B cell (primary cell): ENCODE results near the gene SLC66A1. TPM values are rescaled to one million over a fixed set of nuclear protein-coding genes. Genes with fewer than 3 reads are reported as not detected.

Experiments used
- ATAC-seq: fragments of 200-7000 bp; cut with Tn5 transposase; one replicate; pipeline ENCODE4 v1.10.0; 2021; ENCODE audit warnings: low read depth, mild to moderate bottlenecking, moderate number of reproducible peaks, moderate library complexity
- CTCF ChIA-PET: fragments of 350-600 bp; sonication (Branson Sonifier 250); formaldehyde crosslinking; loops from one replicate; lab custom pipeline; 2021; ENCODE audit warnings: antibody characterized with exemption, inconsistent platforms; lab: Charles Lee
- POLR2A ChIA-PET: fragments of 350-600 bp; sonication (Branson Sonifier 250); formaldehyde crosslinking; loops from one replicate; lab custom pipeline; 2021; ENCODE audit warnings: antibody characterized with exemption; lab: Charles Lee
- DNase-seq: peaks from one replicate; pipeline ENCODE4 v3.0.0; 2013
- H2AFZ ChIP-seq: 2 replicates; pipeline ENCODE4 v1.6.1; 2012; ENCODE audit warnings: mild to moderate bottlenecking, low read depth, low read length; ENCODE audit not compliant: insufficient read depth, poor library complexity, severe bottlenecking
- H3K27ac ChIP-seq, 2 donors: 1 replicate in 1 of 2; 2 replicates in 1 of 2; pipeline ENCODE4 v1.5.1; 2012 to 2013; ENCODE audit warnings: low read length in 2 of 2, mild to moderate bottlenecking in 2 of 2, moderate library complexity in 1 of 2
- H3K27me3 ChIP-seq, 4 experiments: fragments of 200-600 bp in 1 of 4; sonication (generic) in 1 of 4; replicated peaks in 1 of 4; 1 replicate in 2 of 4; 2 replicates in 2 of 4; pipeline versions ENCODE4 v1.6.1 to v1.7.0; 2013 to 2016; ENCODE audit warnings: low read length in 3 of 4, mild to moderate bottlenecking in 2 of 4, mixed read lengths in 1 of 4, moderate library complexity in 1 of 4; ENCODE audit not compliant: insufficient read depth in 4 of 4, control insufficient read depth in 3 of 4; ENCODE audit errors: control extremely low read depth in 1 of 4
- H3K36me3 ChIP-seq, 2 experiments: replicated peaks in 1 of 2; 1 replicate in 1 of 2; 2 replicates in 1 of 2; pipeline versions ENCODE4 v1.6.1 to v1.7.1; 2013; ENCODE audit warnings: low read length in 1 of 2; ENCODE audit not compliant: insufficient read depth in 2 of 2, control insufficient read depth in 1 of 2; ENCODE audit errors: control extremely low read depth in 1 of 2, extremely low read depth in 1 of 2
- H3K4me1 ChIP-seq, 2 donors: fragments of 200-600 bp in 1 of 2; sonication (generic) in 1 of 2; 1 replicate in 1 of 2; 2 replicates in 1 of 2; pipeline versions ENCODE4 v1.5.1 to v1.6.1; 2013 to 2017; ENCODE audit warnings: low read length in 2 of 2; ENCODE audit not compliant: control insufficient read depth in 2 of 2, insufficient read depth in 2 of 2
- H3K4me2 ChIP-seq: replicated peaks from 2 replicates; pipeline ENCODE3; 2012; ENCODE audit warnings: mild to moderate bottlenecking, low read depth, low read length; ENCODE audit not compliant: poor library complexity, severe bottlenecking
- H3K4me3 ChIP-seq, 5 experiments: fragments of 200-600 bp in 1 of 5; sonication (generic) in 1 of 5; 1 replicate in 3 of 5; 2 replicates in 2 of 5; pipeline versions ENCODE4 v1.5.1 to v1.7.0; 2011 to 2016; ENCODE audit warnings: low read length in 4 of 5, mild to moderate bottlenecking in 4 of 5, low read depth in 2 of 5, control low read depth in 1 of 5, moderate library complexity in 1 of 5; ENCODE audit not compliant: insufficient read depth in 1 of 5; ENCODE audit errors: control extremely low read depth in 1 of 5, extremely low read depth in 1 of 5
- H3K79me2 ChIP-seq: fragments of 200-600 bp; sonication (generic); one replicate; pipeline ENCODE4 v1.6.0; 2016; ENCODE audit warnings: low read length; ENCODE audit not compliant: control insufficient read depth, insufficient read depth
- H3K9ac ChIP-seq: fragments of 200-600 bp; sonication (generic); 2 replicates; pipeline ENCODE4 v1.6.1; 2017; ENCODE audit warnings: mild to moderate bottlenecking, low read length, moderate library complexity
- H3K9me3 ChIP-seq, 3 donors: one replicate each; pipeline versions ENCODE4 v1.6.1 to v1.7.1; 2013; ENCODE audit warnings: low read length in 2 of 3; ENCODE audit not compliant: control insufficient read depth in 2 of 3, insufficient read depth in 1 of 3; ENCODE audit errors: control extremely low read depth in 1 of 3
- H4K20me1 ChIP-seq: 2 replicates; pipeline ENCODE4 v1.6.0; 2012; ENCODE audit warnings: mild to moderate bottlenecking, low read length; ENCODE audit not compliant: insufficient read depth, control insufficient read depth, poor library complexity, severe bottlenecking
- H3K27ac Mint-ChIP-seq: one replicate; pipeline ENCODE4 v1.8.0; 2021; ENCODE audit warnings: mixed read lengths
- H3K27me3 Mint-ChIP-seq: one replicate; pipeline ENCODE4 v1.8.0; 2021; ENCODE audit warnings: mixed read lengths
- H3K4me1 Mint-ChIP-seq: one replicate; pipeline ENCODE4 v1.8.0; 2021; ENCODE audit warnings: mixed read lengths
- H3K4me3 Mint-ChIP-seq: one replicate; pipeline ENCODE4 v1.8.0; 2021; ENCODE audit warnings: mixed read lengths
- H3K9me3 Mint-ChIP-seq: one replicate; pipeline ENCODE4 v1.8.0; 2022; ENCODE audit warnings: mixed read lengths; ENCODE audit not compliant: insufficient read depth
- EZH2 ChIP-seq: IDR thresholded peaks from 2 replicates; pipeline ENCODE4 v1.6.1; 2012; ENCODE audit warnings: borderline replicate concordance, low read depth, mild to moderate bottlenecking, moderate library complexity, low read length; ENCODE audit not compliant: insufficient read depth, poor library complexity, severe bottlenecking
- WGBS: methylation state at CpG from one replicate; pipeline ENCODE4 v1.1.5; 2013; ENCODE audit warnings: missing lambda C conversion rate; ENCODE audit not compliant: insufficient coverage; 5-methylcytosine and 5-hydroxymethylcytosine counted together
- intact Hi-C: fragments of 100-400 bp; cut with micrococcal nuclease; formaldehyde crosslinking; loops from one replicate; pipeline ENCODE4 v1.10.0; 2022
- polyA plus RNA-seq: library from polyadenylated mRNA; depleted of rRNA; stranded (reverse); fragments of >200 nt; gene quantifications from 2 replicates; pipeline ENCODE4 v1.2.3, GENCODE V29; 2012
- total RNA-seq, 2 donors: library from RNA; stranded (reverse); fragments of 120-200 nt in 1 of 2; gene quantifications; 1 replicate in 1 of 2; 2 replicates in 1 of 2; pipeline versions ENCODE4 v1.2.3 to v1.2.4, GENCODE V29; 2013 to 2022
- TF ChIP-seq, protein P1 (sequence below): fragments of 200-600 bp; IDR thresholded peaks from one replicate; pipeline ENCODE4 v1.8.0; 2022; ENCODE audit warnings: antibody characterized with exemption, mild to moderate bottlenecking

SLC66A1 gene
- total and polyA plus RNA-seq, 2 donors (not counting 1 experiment from before 2014, with no cell fraction given): 24.4 to 26.8 TPM

DNA sequence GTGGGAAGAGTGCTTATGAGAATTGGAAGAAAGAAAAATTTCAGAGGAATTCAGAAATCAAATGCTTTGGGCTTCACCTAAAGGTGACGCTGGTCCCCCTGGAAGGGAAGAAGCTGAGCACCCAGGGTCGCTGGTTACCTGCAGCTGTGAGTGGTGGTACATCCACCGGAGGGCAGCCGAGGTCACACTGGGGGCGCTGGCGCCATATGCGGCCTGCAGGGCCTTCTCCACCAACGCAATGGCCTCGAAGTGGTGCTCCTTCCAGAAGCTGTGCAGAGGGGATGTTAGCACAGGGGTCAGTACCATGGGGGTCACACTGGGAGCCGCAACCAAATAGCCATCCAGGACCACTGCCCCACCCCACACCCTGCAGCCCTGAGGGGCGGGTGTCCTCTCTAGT is 6.2 kb upstream of the SLC66A1 start:
- Histone ChIP-seq H3K27me3 (no peaks in the 10 kb centered on the region), H4K20me1 (peaks cover 2% of the 10 kb centered on the region), H3K4me3 (no peak overlapping the region), H3K4me2 (no peak overlapping the region), H3K4me1 (peaks cover 2 to 3% of the 10 kb centered on the region in 2 donors), H3K9ac (no peak overlapping the region), H3K79me2 (peaks cover 2% of the 10 kb centered on the region), H2AFZ (no peak overlapping the region), H3K36me3 (peaks cover 6 to 52% of the 10 kb centered on the region in 2 experiments), H3K9me3 (no peaks in the 10 kb centered on the region), H3K27ac (no peak overlapping the region)
- Mint-ChIP-seq H3K9me3 (no peaks in the 10 kb centered on the region), H3K4me1 (peaks cover 6% of the 10 kb centered on the region), H3K4me3 (no peak overlapping the region), H3K27me3 (no peaks in the 10 kb centered on the region), H3K27ac (no peak overlapping the region)
- TF ChIP-seq EZH2: no peak
- intact Hi-C loops: no loop called here
- CTCF ChIA-PET: no interaction called here
- POLR2A ChIA-PET: no interaction called here
- ATAC-seq (no peak), DNase-seq (no peak)
- 98% methylated on average over 8 of the region's 11 CpGs for WGBS

DNA sequence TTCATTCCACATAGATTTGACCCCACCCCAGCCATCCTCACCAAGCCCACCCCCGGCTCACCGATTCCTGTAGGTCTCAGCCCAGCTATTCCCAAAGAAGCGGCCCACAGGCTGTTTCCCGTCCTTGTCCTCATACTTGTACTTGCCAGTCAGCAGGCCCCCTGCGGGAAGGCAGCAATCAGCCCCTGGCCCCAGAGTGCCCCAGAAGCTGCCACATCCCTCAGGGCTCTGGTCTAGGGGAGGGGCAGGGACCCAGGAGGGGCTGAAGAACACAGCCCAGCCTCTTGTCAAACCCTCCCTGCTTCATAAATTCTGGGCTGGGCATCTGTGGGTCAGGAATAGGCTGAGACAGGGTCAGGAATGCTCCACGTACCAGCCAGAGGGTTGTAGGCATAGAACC is 5.2 kb upstream of the SLC66A1 start:
- no peak for ATAC-seq
- intact Hi-C loops: no loop called here
- ChIA-PET CTCF (no interaction called here), POLR2A (no interaction called here)
- Histone ChIP-seq H3K27ac (no peak overlapping the region), H2AFZ (no peak overlapping the region), H3K27me3 (no peaks in the 10 kb centered on the region), H3K36me3 (peaks cover 6 to 51% of the 10 kb centered on the region in 2 experiments), H3K9me3 (no peaks in the 10 kb centered on the region), H3K79me2 (peaks cover 12% of the 10 kb centered on the region), H3K4me1 (peaks cover 9 to 10% of the 10 kb centered on the region in 2 donors), H3K9ac (no peak overlapping the region), H3K4me3 (no peak overlapping the region), H3K4me2 (no peak overlapping the region), H4K20me1 (peaks cover 6% of the 10 kb centered on the region)
- WGBS: 94% methylated on average over 3 of the region's 6 CpGs
- H3K27me3 Mint-ChIP-seq: no peaks in the 10 kb centered on the region
- no peaks in the 10 kb centered on the region for H3K9me3 Mint-ChIP-seq
- no peak overlapping the region for H3K27ac Mint-ChIP-seq
- no peak overlapping the region for H3K4me3 Mint-ChIP-seq
- TF ChIP-seq, protein P1, sequence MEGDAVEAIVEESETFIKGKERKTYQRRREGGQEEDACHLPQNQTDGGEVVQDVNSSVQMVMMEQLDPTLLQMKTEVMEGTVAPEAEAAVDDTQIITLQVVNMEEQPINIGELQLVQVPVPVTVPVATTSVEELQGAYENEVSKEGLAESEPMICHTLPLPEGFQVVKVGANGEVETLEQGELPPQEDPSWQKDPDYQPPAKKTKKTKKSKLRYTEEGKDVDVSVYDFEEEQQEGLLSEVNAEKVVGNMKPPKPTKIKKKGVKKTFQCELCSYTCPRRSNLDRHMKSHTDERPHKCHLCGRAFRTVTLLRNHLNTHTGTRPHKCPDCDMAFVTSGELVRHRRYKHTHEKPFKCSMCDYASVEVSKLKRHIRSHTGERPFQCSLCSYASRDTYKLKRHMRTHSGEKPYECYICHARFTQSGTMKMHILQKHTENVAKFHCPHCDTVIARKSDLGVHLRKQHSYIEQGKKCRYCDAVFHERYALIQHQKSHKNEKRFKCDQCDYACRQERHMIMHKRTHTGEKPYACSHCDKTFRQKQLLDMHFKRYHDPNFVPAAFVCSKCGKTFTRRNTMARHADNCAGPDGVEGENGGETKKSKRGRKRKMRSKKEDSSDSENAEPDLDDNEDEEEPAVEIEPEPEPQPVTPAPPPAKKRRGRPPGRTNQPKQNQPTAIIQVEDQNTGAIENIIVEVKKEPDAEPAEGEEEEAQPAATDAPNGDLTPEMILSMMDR: no peak
- no peak for TF ChIP-seq EZH2
- H3K4me1 Mint-ChIP-seq: peaks cover 13% of the 10 kb centered on the region
- DNase-seq: no peak
